ENCODE measurements around the gene CENPO.

CENPO gene

DNA sequence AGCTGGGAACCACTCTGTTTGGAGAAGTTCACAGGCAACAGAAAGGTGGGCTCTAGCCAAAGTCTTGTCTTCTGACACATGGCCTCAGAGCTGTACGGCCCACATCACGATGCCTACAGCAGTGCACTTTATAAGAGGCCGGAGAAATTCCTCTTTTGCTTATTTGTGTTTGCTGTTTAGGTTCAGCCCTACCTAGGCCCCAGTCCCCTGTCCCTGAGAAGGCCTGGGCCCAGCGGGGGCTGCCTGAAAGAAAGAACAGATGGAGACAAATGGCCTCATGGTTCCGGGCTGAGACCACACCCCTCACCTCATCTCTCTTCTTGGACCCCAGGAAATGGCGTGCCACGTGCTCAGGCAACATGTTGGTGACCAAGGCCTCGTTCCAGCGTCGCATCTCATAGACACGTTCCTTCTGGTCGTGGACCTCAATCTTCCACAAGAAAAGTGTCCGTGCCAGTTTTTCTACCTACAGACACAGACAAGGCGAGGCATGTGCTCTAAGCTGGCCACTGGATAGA is 30.9 kb downstream of the CENPO start:
- DNase-seq (ENCODE audit: low spot score) (no peak), FAIRE-seq (no peak)

DNA sequence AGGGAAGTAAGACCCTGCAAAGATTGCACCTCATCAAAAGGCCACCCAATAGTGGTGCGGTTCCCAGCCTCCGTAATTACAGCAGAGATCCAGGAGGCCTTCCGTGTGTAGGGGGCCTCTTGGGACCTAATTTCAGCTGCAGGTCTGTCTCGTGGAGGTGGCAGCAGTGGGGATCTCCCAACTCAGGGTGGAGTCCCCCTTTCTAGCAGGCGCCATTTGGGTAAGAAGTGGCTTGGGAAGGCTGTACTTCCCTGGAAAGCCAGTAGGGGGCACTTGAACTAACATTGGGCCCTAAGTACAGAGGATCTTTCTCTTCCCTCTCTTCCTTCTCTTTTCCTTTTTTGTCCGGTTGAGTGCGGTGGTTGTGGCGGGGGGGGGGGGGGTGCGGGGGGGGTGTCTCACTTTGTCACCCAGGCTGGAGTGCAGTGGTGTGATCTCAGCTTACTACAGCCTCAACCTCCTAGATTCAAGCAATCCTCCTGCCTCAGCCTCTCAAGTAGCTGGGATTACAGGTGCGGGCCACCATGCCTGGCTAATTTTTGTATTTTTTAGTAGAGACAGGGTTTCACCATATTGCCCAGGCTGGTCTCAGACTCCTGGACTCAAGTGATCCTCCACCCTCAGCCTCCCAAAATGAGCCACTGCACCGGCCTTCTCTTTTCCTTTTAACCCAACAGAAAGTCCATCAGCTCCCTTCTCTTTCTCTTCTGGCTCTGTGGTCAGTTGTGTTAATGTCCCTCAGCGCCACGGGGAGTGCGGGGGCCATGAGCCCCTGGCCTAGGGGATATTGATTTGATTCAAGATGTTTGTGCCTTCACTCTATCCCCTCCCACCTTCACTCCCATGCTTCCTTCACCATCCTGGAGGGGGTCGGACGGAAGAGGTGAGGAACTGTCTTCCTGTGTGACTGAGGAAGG is 32.0 kb downstream of the CENPO start:
- DNase-seq (ENCODE audit: low spot score) (no peak), FAIRE-seq (no peak)

DNA sequence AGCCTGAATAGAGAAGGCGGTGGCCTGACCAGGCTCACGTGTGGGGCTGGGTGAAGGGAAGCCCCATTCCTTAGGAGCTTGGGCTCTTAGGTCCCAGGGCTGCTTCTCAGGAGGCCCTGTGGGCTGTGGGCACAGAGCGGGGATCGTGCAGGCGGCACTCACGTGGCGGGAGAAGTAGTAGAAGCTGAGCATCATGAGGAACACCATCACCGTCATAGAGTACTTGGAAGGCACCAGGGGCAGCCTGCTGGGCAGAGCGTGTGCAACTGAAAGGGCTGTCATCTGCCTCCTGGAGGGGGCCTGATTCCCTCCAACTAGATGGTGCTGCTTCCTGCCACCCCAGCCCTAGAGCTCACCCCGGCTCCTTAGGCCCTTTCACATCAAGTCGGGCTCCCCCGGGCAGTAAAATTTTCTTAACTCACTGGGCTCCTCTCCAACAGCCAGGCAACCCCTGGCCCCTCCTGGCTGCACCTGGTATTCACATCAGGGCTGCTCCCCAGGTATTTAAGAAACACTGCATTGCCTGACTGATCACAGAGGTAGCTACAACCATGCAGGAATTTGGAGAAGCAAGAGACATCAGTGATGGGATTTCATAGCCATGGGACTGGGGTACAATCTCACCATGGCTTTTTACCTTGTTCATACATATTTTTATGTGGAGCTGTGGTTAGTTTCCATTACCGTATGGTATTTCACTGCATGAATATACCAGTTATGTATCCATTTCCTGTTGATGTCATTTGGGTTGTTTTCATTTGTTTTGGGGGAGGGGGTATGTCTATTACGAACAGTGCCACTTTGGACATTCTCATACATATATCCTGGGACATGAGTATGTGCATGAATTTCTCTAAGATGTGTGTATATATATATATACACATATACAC is 32.9 kb downstream of the CENPO start:
- FAIRE-seq (no peak), DNase-seq (ENCODE audit: low spot score) (no peak)

DNA sequence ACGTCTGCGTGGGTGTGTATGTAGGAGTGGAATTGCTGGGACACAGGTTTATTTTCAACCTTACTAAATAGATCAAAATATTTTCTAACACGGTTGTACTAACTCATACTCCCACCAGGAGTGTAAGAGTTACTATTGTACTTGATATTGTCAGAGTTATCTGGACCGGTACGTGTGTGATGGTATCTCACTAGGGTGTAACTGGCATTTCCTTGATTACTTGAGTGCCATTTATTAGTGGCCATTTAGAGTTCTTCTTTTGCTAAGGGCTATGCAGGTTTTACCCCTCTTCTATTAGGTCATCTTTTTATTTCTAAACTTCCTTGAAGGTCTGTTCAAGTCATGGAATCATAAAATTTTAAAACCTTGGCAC is 33.5 kb downstream of the CENPO start:
- FAIRE-seq: no peak
- no peak for DNase-seq (ENCODE audit: low spot score)

DNA sequence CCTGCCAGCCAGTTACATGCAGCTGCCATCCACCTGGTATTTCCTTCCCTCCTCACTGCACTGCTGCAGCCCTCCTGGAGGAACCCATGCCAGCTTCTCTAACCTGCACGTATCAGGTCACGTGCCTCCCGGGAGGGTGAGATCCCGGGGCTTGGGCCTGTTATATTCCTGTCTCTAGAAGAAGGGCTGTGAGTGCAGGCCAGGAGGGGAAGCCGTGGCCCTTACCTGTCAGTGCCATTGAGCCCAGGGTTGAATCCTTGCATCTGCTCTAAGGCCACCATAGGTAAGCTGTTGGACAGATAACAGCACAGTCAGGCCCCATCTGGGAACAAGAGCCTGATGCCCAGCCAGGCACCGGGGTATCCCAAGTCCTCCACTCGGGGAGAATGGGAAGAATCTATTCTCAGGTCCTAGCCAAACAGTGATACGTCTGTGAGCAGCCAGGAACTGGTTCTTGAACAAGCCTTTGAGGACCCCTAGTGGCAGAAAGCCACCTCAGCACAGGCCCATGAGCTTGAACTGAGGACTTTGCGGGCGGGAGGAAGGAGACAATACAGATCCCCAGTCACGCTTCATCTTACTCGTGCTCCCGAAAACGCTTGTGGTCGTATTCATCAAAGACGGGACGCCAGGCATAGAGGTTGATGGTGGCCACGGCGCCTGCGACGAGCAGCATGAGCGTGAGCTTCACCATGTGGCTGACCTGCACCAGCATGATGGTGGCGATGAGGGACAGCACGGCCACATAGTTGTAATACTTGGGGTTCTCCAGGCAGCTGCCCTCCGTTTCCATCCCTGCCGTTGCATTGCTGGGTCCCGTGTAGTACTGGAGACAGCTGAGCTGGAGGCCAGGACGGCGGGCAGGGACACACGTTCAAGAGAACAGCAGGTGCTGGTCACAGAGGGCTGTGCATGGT is 34.4 kb downstream of the CENPO start:
- peak; percentile 57 for DNase-seq (ENCODE audit: low spot score)
- FAIRE-seq: no peak

DNA sequence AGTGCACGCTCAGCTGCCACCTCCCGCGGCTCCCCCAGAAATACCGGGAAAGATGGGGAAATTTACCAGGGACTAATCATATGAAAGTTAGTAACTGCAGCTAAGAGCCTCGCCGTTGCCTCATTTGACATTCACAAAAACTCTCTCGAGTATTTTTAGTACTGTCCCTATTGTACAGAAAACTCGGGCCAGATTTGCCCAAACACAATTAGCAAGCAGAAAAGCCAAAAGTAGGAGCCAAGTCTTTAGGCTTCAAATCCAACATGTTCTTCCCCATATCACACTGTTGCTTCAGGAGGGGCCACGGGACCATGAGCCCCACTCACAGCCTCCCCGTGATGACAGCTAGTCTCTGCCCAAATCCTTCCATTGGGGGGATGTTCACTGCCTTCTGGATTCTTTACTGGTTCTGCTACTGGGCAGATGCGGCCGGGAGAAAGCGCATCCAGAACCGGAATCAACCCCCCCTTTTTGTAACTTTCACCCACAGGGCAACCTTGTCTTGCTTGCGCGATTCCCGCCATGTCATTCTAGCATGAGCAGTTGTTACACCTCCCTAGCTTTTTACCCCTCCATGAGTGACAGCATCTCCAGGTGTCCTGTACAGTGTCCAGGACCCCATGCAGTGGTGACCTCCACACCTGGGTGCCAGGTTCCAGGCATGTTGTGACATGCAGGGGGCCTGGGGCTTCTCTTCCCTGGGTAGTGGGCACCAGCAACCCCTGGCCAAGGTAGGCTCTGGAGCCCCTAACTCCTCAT is 35.2 kb downstream of the CENPO start:
- FAIRE-seq: no peak

DNA sequence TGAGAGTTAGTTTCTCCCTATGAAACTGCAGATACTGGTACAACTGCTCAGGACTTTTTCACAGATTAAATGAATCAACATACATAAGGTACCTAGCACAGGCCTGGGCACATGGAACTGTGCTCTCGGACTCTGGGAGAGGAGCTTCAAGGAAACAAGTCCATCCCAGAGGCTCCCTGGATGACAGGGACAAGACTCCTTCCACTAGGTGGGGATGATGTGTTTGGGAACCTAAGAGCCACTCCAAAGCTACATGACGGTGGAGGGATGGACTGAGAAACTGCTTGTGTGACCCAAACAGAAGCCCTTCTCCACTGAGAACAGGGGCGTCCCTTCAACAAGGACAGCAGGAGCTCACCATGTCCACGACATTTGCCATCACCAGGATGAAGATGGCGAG is 37.1 kb downstream of the CENPO start:
- FAIRE-seq: no peak
- DNase-seq (ENCODE audit: low spot score): no peak

More for the DNA sequence above, 35.2 kb downstream of the CENPO start:
- DNase-seq (ENCODE audit: low spot score): no peak

DNA sequence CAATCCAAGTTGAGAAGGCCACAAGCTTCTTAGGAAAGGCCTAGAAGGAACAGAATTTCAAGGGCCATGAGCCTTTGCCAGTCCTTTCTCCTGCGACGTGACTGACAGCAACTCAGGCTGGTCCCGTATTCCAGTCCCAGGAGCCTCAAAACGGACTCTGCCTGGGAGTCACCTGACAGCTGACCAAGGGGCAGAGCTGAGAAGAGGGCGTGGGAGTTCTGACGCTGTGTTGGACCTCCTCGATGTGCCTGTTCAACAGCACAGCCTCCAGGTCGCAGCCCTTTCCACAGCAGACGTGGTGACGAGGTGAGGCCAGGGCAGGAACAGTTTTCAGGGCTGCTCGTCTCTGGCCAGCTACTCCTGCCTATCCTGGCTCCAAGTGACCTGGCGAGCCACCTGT is 37.6 kb downstream of the CENPO start:
- no peak for FAIRE-seq
- DNase-seq (ENCODE audit: low spot score): no peak

DNA sequence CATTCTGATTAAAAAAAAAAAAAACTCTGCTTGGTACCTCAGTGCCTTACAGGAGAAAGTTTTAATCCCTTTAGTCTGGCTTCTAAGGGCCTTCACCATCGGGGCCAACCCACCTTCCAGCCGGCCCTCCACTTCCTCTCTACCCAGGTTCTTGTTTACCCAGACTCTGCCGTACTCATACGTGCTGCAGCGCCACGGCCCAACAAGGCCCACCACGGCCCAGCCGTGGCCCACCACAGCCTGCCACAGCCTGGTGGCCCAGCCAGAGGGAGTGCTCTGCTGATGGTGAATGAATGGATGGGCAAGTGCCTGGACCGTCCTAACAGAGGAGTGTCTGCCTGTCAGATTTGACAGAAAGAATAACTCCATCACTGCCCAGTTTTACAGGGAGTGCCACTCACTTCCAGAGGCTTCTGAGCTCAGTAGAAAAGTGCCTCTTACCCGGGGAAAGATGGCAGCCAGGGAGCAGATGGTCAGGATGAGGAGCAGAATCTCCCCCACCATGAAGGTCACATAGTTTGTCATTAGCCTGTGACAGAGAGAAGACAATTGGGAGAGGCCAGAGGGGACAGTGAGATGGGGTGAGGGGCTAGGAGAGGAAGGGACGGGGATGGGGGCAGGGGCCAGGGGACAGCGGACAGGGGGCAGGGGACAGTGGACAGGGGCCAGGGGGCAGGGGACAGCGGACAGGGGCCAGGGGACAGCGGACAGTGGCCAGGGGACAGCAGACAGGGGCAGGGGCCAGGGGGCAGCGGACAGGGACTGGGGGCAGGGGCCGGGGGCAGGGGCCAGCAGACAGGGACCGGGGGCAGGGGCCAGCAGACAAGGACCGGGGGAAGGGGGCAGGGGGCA is 38.2 kb downstream of the CENPO start:
- no peak for DNase-seq (ENCODE audit: low spot score)

DNA sequence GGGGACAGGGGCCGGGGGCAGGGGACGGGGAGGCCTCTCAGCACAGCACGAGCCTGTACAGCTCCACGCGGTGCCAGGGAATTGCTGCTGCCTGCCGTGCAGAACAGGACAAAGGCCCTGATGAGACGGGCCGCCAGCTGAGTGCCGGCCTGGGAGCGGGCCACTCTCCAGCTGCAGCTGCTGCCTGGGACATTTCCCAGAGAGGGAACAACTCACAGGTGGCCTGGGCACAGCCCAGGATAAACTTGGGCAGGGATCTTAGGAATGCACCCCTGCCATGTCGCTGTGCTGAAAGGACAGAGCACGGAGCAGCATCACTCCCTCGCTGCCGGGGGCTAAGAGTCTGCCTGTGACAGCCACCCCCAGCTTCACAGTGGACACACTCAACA is 38.8 kb downstream of the CENPO start:
- DNase-seq (ENCODE audit: low spot score): no peak
- no peak for FAIRE-seq

More for the DNA sequence above, 38.2 kb downstream of the CENPO start:
- FAIRE-seq: no peak

DNA sequence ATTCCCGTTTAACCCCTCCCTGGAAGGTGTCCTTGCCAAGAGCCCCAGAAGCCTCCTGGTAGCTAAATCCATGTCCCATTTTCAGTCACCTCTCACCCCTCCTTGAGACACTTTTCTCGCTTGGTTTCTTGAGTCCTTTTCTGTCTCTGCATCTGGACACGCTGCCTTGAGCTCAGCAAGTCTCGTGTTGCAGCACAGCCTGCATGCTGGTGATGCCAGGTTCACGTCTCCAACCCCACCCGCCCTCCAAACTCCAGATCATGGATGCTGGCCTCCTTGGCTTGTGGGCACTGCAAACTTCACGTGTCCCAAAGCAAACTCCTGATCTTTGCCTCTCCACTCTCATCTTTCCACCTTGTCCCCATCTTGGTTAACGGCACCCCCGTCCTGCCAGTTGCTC is 39.3 kb downstream of the CENPO start:
- no peak for DNase-seq (ENCODE audit: low spot score)

DNA sequence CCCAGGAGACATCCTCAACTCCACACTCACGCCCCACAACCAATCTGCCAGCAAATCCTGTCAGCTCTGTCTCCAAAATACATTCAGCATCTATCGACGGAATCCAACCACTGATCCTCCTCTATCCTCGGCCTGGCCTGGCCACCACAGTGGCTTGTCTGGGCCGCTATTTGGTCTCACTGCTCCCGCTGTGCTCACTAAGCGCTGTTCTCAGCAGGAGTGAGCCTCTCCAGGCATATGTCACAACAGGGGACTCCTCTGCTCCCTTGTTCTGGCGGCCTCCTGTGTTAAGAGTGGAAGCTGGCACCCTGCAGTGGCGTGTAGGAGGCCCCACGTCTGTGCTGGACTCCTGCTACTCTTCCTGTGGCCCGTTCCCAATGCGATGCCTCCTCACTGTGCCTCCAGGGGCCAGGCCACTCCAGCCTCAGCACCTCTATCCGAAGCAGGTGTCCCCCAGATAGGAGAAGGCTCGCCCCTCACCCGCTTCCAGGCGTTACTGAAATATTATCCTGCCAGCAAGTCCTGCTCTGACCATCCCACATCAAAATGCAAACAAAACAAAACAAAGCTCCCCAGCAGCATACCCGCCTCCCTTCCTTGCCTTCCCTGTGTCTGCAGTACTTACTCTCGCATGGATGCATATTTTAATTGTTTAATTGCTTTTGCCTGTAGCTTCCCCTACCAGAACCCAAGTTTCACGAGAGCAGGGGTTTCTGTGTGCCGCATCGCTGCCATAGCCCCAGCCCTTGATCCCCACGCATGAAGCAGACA is 39.9 kb downstream of the CENPO start:
- DNase-seq (ENCODE audit: low spot score): no peak
- no peak for FAIRE-seq

More for the DNA sequence above, 39.3 kb downstream of the CENPO start:
- FAIRE-seq: no peak

DNA sequence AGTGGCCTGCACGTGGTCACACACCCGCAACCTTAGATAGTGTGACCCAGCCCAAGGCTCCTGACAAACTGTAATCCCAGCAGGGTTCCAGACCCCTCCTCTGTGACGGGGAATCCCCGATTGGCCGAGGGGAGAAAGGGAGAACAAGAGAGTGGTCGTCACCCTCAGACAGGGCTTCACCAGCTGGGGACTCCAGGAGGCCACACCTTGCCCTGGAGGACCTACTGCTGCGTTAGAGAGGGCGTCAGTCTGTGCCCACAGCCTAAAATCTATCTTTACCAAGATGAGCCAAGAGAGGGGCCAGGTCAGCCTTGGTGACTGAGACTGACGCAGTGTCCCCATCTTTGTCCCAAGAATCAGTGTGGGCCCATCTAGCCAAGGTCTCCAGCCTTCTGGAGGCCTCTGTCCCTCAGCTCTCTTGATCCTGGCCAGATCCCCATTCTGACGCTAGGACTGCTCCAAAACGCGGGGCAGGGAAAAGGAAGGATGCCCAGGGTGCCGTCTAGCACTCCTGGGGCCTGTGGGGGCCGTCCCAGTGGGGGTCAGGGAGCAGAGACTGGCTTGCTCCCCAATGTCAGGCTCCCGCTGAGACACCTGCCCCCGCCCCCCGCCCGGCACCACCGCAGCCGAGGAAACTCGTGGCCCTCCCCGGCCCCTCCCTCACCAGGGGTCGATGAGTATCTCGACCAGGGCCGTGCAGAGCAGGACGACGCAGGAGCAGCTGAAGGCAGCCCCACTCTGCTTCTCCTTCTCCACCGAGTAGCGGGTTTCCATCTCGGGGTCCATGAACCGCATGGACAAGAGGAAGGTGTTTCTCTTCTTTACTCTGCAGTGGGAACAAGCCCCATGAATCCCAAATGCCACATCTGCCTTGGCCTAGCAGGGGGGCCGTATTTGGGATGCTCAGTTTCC is 40.9 kb downstream of the CENPO start:
- no peak for FAIRE-seq
- DNase-seq (ENCODE audit: low spot score): no peak

DNA sequence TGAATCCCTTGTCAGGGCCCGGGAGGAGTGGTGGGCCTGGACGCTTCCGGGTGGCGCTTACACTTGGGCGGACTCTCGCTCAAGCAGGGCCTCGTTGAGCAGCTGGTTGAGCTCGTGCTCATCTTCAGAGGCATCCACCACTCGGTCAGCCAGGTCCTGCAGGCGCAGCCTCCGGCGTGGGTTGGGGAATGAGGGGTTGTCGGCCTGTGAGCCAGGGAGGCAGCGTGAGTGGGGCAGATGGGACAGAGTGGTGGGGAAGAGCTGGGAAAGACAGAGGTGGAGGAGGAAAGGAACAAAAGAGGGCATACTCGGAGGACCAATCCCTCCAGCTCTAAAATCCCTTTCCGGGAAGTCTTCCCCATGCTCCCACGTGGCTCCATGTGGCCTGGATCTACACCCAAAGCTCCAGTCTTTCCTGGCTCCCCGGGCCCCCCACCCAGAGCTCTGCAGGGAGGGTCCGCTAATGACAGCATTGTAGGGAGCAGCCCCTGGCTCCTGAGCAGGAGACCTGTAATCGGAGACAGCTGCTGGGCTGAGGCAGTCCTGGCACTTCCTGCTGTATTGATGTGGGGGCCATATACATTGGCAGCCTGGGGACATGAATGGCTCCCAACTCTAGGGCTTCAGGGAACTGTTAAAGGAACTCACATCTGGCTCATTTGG is 41.6 kb downstream of the CENPO start:
- DNase-seq (ENCODE audit: low spot score): no peak
- no peak for FAIRE-seq

DNA sequence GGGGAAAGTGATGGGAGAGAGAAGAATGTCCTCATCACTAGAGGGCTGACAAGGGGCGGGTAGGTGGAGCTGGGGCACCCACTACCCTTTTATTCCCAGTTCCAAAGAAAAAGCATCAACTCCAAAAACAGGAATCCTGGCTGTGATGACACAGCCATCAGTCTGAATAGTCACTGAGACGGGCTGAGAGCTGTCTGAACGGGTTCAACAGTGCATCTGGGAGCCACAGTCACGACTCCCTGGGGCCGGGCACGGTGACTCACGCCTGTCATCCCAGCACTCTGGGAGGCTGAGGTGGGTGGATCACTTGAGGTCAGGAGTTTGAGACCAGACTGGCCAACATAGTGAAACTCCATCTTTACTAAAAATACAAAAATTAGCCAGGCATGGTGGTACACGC is 42.2 kb downstream of the CENPO start:
- DNase-seq (ENCODE audit: low spot score) (peak; percentile 71), FAIRE-seq (peak; percentile 76)

DNA sequence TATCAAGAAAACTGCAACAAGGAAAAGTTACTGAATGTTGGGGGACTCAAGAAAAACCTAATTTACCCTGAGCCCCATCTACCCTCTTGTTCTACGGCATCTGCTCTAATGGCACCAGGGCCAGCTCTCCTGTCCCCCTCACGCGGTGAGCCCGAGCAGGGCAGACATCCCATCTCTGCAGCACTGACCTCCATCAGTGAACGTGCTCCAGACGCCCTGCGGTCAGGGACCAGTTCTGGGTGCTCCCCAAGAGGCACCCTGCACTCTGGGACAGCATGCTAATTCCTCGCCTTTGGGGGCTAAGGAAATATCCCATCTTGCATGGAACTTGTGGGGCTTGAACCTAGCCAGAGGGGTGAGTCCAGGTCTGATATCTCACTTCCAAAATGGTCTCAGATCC is 43.0 kb downstream of the CENPO start:
- DNase-seq (ENCODE audit: low spot score) (no peak), FAIRE-seq (no peak)

DNA sequence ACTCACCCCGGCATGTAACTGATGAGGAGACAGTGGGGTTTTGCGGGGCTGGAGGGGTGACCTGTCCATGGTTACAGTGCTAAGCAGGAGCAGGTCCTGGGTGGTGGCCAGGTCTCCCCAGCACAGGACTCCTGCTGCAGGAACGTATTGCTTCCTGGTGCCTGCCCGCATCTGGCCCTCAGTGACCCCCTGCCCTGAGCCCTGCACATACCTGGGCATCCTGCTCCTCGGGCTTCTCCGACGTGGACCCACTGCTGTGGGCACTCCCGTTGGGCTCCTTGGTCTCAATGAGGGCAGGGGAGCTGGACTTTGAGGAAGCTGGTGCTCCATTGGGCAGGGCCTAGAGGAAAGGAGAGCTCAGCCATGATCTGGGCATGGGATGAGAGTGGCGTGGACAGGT is 43.5 kb downstream of the CENPO start:
- FAIRE-seq (no peak), DNase-seq (ENCODE audit: low spot score) (no peak)

Measured in RCC 7860 (cell line).